GM18520 (cell line): ENCODE results near the gene ING5.
"Not testable (repeated sequence)": the region's sequence is repeated elsewhere in the genome, so short reads cannot be mapped to it uniquely, and the experiment has no call there.

ENCODE experiments used
- ATAC-seq: cut with Tn5 transposase; IDR thresholded peaks from one replicate; pipeline ENCODE4 v1.9.1; 2021; ENCODE audit not compliant: unreplicated experiment

The ING5 gene

DNA sequence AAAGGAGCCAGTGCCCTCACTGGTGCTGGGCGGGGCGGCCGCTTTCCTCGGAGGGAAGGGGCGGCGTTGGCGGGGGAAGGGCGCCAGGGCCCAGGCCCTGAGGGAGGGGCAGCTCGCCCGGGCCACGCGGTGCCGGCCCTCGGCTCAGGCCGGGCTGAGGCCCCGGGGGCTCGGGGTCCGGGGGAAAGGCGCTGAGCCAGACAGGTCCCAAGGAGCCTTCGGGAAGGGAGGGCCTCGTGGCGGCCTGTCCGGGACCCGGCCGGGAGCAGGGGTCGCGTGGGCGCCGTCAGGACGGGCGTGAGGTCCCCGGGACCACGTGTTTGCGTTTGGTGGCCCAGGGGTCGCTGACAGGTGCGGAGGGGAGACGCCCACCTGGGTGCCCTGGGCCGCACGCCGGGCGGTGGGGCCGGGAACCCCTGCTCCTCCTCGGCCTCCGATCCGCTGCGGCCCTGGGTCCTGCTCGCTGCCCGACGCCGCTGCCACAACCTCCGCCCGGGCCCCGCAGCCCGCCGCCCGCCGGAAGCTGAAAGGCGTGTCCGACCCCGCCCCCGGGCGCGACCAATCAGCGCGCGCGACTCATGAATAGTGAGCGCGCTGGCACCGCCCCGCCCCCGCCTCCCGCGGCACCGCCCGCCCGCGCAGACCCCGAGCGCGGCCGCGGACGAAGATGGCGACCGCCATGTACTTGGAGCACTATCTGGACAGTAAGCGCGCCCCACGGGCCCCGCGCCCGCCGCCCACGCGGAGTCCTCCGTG, at the start of gene ING5:
ING5 (plus strand) TSS at position 641 of the 756 bp plus-strand sequence; CDS start at position 668, 27 bp downstream.
- ATAC-seq = peak; percentile 51

DNA sequence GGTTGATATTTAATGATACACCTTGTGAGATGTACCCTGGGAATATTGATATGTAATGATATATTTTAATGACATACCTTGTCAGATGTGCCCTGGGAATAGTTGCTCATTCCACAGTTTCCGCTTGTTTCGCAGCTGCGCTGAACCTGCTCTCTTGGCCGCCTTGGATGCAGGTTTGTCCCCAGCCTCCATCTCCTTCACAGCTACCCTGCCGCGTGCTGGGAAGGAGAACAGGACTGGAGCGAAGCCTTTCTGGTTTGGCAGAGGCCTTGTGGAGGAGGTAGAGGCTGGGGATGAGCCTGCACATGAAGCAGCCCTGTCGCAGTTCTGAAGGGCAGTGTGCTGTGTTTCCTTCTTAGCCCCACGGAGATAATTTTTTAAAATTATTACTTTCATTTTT, 49.7 kb upstream of the ING5 start:
- no peak for ATAC-seq

DNA sequence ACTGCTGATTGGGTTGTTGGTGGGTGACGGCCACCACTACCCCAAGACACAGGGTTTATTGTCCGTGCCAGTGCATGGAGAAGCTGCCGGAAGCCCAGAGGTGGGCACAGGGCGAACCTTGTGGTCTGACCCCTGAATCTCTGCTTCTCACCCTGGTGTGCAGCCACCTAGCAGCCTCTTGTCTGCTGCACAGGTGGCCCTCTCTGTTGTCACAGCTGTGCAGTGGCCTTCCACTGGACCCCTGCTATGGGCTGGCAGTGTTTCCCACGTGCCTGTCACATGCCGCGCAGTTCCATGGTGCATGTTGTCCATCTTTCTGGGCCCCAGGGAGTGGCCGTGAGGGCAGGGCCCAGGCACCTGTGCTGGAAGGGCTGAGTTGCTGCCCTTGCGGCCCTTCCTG, 49.1 kb upstream of the ING5 start:
- no peak for ATAC-seq

- ATAC-seq = no peak
These were observed 48.6 kb upstream of the ING5 start for GRCh38 chr2:241653210-241653750.

GRCh38 chr2:241654551-241654950, 47.3 kb upstream of the ING5 start:
- ATAC-seq = no peak

GRCh38 chr2:241655516-241656189, 46.2 kb upstream of the ING5 start:
- ATAC-seq = no peak

DNA sequence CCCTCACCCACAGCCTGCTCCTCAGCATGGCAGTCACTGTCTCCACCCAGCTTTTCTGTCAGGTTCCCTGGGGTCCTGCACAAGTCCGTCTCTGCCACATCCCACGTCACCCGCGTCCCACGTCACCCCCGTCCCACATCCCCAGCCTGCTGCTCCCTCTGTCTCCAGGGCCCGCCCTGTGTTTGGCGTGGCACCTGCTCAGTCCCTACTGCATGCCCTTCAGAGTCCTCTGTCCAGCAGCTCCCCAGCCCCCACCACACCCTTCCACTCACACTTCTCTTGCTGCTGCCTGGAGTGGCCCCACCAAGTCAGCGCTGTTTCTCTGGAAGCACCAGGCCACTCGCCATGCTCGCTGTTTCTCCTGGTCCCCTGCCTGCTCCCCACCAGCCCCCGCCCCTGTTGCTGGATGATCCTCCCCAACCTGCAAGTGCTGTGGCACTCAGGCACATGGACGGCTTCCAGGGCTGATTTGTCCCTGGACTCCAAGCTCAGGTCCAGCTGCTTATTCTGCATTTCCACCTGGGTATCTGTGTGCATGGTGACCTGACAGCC, 45.6 kb upstream of the ING5 start:
- ATAC-seq = no peak

- ATAC-seq = no peak
These were observed 44.0 kb upstream of the ING5 start for GRCh38 chr2:241657786-241658254.

GRCh38 chr2:241658296-241658695, 43.5 kb upstream of the ING5 start:
- ATAC-seq = no peak

DNA sequence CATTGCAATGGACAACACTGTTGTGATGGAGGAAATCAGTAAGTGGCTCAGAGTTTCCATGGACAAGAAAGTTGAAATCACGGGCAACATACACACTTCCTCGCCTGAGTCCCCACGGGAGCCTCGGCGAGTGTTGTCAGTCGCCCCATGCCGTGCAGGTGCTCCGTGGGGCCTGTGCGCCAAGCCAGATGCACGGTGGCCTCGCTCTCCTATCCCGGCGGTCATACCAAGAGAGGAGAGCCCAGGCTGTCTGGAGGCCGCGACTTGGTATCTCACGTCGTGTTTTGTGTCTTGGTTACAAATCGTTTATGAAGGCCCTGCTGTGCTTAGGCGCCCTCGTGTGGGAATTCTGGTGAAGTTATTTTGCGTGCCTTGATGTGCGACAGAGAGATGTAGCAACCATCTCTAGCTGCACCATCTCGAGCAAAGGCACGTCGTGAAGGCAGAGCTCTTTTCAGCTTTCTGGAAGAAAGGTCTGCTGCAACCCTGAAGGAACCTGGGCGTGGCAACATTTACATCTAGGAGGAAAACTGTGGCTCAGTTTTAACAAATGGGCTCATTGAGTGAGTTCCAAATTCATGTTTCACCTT, 42.6 kb upstream of the ING5 start:
- no peak for ATAC-seq

DNA sequence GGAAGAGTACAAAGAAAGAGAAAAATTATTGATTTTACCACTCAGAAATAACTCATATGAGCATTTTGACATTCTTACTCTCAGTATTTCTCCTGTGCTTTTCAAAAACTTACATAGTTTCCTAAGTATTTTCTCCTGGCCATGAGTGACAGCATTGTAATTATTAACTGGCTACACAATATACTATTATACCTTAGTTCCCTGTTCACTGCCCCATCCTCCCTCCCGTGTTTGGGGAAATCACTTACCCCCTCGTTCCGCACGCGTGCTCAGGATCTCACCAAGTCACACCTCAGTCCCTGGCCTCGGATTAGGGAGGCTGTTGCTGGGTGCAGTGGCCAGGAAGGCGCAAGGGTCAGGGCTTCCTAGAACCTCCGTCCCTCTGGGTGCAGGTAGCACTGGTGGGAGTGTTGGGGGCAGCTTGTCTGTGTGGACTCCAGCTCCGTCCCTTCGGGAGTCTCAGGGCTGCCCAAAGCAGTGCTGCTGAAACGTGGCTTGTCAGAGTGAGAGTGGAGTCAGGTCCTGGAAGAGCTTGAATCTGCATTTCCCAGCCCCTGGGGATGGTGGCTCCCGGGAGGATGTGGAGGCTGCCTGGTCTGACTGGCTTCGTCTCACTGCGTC, 41.1 kb upstream of the ING5 start:
- no peak for ATAC-seq

GRCh38 chr2:241662731-241663130, 39.1 kb upstream of the ING5 start:
- not testable (repeated sequence) for ATAC-seq

GRCh38 chr2:241665731-241666440, 36.0 kb upstream of the ING5 start:
- ATAC-seq = no peak

GRCh38 chr2:241666627-241667400, 35.0 kb upstream of the ING5 start:
- ATAC-seq = no peak

DNA sequence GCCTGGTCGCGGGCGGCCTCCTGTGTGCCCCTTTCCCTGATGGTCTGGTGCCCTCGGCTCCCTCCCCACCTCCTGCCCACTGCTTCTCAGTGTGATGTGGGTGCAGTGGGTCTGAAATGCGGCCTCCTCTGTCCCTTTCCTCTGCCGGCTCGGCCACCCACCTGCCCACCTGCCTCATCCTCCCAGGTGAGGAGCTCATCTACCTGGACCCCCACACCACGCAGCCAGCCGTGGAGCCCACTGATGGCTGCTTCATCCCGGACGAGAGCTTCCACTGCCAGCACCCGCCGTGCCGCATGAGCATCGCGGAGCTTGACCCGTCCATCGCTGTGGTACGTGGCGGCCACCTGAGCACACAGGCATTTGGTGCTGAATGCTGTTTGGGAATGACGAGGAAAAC, 33.5 kb upstream of the ING5 start:
- ATAC-seq = no peak

DNA sequence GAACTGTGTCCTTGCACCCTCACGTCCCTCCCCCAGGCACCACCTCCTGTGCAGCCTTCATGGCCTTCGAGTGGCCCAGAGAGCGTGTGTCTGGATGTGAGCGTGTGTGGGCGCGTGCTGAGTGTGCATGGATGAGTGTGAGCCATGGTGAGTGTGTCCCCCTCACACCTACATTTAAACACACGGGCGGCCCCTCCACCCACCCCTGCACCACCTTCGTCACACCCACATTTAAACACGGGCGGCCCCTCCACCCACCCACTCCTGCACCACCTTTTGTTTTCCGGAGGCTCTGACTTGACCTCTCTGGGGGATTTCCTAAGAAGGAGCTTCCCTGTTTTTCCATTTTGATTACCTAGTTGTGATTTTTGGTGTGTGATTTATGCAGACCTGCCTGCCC, 33.0 kb upstream of the ING5 start:
- ATAC-seq = no peak

DNA sequence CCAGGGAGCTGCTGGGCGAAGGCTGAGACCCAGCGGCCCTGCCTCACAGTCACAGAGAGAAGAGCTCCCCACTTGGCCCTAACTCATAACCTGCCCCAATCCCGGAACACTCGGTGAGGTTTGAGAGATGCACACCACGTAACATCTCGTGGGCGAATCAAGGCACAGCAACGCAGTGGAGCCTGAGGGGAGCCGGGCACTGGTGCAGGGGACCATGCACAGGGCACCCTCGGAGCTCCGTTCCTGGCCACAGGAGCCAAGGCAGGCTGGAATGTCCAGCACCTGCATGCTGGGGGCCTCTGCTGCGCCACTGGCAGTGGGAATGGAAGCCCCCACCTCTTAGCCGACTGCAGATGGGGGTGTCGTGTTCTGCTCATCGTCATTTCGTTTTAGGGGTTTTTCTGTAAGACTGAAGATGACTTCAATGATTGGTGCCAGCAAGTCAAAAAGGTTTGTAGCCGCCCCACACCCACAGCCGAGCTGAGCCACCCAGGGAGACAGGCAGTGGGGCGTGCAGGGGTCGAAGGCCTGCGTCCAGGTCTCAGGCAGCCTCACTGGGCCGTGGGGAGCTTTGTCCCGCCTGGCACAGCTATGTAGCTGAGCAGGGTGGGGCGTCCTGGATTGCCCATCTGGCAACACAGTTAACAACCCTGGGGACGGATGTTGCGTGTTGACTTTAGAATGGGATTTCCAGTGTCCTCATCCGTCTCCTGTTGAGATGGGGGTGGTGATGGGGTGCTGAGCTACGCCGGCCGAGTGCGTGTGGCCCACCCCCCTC, 31.3 kb upstream of the ING5 start:
- ATAC-seq = no peak

DNA sequence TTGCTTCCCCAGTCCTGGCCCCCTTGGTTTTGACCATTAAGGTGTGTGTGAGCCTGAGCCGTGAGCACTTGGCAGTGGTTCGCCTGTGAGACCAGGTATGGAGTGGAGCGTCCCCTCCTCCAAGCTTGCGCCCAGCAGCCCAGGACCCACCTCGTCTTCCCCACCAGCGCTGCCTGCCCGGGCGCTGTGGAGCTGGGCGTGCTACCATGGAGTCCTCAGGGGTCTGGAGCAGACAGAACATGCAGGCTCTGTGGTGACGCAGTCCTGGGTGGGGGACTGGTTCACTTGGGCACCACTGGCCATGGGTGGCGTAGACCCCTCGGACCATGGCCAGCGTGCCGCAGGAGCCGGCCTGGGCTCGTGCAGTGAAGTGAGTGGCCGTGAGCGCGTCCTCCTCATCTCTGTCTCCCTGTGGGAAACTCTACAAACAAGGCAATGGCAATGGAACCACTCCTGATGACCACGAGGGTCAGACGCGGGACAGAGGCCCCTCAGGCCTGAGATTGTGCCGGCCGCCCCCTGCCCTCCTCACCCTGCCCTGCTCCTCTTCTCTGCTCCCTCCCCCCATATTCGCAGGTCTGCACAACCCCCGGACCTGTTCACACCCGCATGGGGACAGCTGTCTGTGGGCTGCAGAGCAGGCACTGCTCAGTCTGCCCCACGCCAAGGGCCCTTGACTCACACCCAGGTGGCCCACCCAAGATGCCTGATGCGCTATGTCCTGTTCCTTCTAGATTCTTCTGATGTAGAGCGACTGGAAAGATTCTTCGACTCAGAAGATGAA, 30.2 kb upstream of the ING5 start:
- no peak for ATAC-seq
